ENCODE data around the gene HRH2.

Gene HRH2

DNA sequence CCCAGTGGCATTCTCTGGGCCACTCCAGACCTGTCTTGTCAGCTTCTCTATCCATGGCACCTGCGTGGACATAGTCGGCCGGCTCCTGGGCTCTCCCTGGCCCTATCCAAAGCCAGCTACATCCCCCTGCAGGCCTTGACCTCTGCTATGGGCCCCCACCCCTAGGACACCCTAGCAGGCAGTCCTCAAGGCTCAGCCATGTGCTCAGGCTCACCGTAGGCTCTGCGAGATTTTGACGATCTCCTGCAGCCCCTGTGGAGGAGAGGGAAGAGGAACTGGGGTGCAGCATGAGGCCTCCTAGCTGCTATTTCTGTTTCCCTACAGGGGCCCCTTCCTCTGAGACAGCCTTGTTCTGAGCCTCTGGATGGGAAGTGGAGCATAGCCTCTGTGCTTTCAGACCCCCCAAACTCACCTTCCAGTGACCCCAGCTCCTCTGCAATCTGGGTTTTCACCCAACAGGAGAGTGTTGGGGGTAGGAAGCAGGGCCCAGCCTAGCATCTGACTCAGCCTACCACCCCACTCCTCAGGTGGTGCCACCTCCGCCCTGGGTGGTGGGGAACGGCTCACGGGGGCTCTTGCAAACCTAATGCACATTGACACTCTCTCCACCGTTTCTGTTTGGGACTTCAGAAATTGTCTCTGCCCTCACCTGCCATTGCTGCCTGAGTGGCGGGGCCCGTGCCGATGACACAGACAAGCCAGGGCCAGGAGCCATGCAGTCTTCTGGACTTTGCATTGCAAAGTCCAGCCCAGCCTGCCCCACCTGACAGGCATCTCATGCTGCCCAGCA is 36.7 kb downstream of the HRH2 start:
- DNase-seq, result peak; percentile 67

DNA sequence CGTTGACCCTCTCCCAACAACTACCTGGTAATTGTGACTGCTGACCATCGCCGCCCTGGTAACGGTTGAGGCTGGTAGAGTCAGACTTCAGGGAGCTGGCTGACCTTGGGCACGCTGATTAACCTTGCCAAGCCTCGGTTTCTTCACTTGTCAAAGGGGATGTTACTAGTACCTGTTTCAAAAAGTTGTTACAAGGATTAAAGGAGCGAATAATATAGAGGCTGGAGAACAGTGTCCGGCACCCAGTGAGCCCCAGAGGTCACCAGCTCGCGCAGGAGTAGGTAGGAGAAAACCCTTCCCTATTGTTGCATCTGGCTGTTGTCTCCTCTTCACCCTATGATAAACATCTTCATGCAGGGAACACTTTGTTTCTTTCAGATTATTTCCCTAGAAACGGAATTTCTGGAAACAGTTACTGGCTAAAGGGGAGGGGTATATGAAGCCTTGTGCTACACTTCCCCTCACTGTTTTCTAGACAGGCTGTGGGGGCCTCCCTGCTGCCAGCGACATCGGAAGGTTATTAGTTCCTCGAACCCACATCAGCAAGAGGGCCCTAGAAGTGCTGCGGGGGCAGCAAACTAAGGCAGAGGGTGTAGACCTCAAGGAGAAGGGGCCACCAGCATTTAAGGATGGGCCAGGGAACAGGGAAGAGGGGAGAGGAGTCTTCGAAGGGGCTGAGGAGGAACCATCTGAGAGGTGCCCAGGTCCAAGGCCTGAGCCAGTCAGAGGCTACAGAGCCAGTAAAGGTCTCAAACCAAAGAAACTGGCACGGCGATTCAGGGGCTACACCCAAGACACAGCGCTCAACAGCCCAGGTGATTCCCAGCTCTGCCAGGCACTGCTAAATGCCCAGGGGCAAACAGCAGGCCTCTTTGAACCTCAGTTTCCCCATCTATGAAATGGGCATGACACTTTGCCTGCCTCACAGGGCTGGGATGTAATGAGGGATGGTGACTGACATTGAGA is 37.6 kb downstream of the HRH2 start:
- DNase-seq, result no peak

DNA sequence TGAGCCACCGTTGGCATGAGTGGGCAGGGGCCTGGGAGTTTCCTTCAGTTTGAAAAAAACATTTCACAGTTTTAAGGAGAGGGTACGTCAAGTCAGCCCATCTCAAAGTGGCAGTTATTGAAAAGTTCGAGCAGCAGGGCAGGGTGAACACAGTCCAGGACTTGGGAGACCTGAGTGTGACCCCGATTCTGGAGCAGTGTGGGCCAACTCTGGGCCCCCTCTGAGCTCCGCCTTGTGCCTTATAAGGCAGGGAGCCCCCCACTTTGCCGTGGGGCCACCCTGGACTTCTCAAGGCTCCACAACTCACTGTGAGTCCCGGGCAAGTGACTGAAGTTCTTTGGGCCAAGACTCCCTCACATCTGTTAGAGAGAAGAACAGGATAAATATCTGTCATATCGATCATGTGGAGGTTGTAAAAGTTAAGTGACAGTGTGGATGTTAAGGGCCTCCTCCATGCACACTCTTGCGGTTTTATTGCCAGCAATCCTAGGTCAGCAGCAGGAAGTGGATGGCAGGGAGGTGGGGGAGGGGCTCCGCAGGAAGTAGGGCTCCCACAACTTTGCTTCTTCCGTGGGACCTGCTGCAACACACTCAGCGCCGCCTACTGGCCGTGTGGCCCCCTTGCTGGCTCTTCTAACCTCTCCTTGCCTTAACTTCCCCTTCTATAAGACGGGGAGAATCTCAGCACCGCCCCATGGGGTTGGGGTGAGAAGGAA is 38.4 kb downstream of the HRH2 start:
- peak; percentile 96 for DNase-seq

DNA sequence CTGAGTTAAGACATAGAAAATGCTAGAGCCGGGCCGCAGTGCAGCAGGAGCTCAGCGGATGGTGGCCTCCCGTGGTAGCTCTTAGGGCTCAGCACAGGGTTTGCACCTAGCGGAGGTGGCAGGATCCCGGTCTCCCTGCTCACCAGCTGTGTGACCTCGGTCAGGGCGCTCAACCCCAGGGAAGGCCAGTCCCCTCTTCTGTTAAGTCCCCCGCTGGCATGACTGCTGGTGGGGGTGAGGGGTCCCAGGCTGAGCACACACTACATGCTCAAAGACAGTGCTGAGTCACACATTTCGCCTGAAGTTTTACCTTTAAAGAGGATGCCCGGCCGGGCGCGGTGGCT is 39.0 kb downstream of the HRH2 start:
- DNase-seq, result no peak

DNA sequence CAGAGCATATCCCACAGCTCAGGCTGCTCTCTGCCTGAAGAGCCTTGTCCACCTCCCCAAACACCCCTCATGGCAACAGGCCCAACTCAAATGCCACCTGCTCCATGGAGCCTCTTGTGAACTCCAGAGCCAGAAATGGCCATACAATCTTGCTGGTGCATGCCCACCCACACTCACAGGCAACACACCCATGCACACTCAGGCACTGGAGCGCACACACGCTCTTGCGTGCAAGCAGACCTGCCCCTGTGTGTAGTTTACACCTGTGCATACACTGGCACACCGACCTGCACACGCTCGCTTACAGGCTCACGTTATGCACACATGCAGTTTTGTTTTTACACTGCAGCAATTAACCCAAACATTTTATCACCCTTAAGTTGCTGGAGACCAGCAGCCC is 40.0 kb downstream of the HRH2 start:
- no peak for DNase-seq

DNA sequence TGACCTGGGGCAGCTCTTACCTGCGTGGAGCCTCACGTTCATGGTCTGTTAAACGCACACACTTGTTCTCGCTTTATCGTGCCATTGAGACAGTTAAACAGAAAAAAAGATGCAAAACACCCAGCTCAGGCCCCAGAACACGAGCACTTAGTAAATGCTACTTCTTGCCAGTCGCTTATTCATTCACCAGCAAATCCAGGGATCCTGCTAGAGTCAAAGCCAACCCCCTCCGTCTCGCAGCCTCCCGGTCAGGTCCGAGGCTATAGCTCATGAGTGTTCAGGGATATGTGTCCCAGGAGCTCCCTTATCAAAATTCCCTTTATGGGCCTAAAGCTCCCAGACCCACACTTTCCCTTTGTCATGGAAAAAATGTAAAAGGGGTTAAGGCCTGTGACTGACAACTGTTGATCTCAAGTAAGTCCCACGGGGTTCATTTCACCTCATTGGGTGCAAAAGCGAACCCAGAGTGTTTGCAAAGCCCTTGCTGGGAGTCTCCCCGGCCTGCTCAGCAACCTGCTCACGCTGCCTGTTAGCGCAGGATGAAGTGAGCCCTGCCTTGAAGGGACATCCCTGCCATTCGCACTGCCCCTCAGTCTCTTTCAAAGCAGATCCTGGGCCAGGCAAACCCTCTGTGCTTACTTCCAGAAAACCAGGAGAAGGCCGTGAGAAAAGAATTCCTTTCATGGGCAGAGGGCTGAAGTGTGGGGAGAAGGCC is 40.7 kb downstream of the HRH2 start:
- no peak for DNase-seq

DNA sequence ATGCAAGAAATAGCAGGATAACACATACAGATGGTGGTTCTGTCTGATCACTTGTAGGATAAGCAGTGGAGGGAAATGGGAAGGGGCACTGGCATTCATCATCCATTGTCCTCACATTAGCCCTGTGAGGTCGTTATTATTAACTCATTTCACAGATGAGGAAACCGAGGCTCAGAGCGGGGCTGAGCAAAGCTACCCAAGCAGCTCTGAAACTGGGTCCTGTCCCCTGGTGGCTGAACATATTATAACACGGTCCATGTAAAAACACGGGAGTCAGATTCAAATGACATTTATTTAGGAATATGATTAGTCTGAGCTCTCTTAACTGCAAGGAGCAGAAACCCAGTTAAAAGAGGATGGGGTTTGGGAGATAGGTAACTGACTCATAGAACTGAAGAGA is 43.1 kb downstream of the HRH2 start:
- no peak for DNase-seq

DNA sequence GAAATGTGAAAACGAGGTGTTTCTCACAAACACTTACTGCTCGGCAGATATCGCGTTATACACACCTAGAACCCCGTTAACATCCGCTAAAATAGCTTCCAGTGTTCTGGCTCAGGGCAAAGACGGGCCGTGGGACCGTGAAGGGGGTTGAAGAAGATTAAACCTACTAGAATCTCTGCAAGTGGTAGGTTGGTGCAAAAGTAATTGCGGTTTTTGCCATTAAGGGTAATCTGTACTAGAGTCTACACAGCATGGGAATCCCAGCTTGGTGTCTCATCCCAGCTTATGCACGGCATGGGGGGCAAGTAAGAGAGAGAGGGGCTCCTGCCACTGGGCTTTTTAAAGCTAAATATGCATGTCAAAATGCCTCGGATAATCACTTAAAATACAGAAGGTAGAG is 43.9 kb downstream of the HRH2 start:
- no peak for DNase-seq

DNA sequence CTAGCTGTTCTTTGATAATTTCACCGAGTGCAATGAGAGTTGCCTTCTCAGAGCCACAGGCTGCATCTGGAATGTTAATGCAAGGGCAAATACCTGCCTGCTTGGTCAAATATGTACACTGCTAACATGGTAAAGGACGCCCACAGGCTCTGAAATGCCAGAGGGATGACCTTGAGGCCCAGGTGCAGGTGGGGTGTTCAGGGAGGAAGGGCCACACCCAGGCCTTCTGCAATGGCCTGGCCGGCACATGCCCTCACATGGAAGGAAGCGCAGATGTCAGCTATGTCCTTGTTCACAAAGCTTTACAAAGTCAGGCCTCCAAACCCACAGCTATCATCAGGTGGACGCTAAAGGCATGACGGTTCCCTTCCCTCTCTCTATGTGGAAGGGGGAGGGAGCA is 48.6 kb downstream of the HRH2 start:
- no peak for DNase-seq

DNA sequence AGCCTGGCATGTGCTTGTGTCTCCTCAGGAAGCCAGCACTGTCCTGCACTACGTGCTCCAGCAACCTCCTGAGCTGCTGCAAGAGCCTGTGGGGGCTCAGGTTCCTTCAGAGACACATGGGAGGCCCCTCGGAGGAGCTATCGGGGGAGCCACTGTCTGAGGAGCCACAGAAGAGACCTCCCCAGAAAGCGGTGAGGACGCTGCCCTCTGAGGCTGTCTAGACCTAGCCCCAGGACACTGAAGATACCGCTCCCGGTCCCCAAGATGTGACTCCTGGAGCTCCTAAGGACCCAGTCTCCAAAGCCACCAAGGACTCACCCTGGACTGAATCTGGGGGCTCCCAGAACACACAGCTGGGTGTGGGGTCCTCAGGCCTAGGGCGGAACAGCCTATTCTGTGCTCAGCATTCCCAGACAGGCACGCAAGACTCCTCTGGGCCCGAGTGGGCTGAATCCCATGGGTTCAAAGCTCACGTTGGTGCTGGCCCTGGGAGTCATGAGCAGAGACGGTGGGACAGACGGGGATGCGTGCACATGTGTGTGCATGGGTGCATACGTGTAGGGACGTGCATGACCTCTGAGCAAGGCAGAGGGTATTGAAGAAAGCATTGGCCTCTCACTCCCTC is 50.0 kb downstream of the HRH2 start:
- no peak for DNase-seq

DNA sequence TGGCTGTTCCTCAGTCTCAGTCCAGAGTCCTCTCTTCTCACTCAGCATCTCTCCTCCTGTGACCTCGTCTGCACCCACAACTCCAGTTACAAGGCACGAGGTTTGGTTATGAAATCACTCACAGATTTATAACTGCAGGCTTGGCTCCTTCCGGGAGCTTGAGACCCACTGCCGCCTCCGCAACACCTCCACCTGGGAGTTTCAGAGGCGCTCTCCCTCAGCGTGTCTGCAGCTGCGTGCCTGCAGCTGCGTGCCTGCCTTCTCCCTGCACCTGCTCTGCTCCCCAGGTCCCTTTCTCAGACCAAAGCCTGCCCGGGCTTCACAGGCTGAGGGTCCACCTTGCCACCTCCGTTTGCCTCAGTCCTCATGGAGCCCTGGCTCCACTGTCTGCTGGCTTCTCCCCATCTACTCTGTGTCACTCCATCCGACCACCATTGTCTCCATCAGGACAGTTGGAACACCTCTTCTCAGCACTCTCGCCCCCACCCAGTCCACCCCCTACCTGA is 51.5 kb downstream of the HRH2 start:
- no peak for DNase-seq

DNA sequence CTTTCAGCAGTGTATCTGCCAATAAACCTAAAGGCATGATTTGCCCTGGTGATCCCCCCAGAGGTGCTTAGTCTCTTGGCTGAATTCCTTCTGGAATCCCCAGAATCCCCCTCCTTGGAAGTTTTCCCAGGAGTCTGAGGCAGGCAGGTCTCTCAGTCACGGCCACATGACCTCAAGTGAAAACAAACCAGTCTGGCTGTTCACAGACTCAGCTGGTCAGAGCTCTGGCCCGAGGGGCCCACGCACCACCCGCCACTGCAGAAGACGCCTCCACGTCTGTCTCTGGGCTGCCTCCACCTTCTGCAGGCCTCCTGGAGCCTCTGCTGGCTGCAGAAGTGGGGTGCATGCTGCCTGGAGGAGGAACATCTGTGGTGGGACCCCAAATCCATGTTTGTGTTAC is 52.5 kb downstream of the HRH2 start:
- DNase-seq, result no peak

DNA sequence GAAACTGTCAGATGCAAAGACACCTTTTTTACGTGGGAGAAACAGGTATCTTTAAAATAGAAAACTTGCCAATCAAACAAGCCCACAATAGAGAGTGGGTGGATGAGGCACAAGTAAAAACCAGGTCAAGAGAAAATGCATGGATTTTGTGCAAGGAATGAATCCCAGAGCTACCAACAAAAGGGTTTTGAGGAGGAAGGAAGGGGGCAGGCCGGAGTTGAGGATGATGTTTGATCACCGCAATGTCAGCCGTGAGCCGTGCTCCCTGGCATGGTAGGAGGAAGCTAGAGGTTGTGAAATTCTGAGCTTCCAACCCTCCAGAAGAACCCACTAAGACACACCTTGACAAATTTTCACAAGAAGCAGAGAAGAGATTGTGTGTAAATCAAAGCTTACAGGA is 53.2 kb downstream of the HRH2 start:
- no peak for DNase-seq

DNA sequence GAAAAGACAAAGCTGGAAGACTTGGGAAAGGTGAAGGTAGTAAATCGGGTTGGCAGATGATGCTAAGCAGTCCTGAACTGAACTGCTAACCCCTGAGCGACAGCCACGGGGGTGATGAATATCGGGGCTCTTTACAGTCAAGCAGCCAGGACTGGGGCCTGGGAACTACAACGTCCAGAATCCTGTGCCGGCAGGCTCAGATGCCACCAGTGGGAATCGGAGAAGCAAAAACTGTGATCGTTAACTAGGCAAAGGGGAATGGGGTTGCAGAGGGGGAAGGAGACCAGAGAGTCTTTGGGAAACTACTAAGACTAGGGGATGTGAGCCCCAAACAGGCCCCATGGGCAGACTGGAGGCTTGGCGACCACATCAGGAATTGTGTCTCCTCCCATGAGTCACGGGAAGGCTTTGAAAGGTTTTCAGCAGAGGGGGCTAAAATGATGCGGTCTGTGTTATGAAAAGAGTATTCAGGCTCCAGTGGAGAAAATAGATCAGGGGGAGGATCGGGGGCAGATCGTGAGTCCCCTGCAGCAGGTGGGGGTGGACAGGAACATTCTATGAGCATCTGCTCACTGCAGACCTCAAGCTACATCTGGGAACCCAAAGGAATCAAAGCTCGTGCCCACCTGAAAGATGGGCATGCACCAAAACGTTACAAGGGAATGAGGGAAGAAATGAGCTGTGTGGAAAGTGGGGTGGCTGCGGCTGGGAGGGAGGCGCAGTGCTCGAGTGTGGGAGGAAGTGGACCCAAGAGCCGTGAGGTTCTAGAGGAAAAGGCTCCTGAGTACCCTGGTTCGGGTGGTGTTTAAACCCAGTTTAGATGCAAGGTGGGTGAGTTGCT is 53.8 kb downstream of the HRH2 start:
- no peak for DNase-seq

DNA sequence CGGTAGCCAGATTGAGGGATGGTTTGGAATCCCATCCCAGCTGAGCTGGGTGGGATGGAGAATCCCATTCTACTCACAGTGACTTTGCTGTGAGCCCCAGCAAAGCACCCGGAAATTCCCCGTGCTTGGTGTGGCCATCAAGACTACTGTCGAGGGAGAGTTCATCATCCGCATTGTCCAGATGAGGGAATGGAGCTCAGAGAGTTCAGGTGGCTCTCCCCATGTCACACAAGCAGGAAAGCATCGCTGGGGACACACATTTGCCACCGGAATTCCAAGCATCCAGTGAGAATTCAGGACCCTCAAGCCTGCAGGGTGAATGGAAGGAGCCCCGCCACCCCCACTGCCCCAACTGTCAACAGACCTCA is 54.4 kb downstream of the HRH2 start:
- no peak for DNase-seq

DNA sequence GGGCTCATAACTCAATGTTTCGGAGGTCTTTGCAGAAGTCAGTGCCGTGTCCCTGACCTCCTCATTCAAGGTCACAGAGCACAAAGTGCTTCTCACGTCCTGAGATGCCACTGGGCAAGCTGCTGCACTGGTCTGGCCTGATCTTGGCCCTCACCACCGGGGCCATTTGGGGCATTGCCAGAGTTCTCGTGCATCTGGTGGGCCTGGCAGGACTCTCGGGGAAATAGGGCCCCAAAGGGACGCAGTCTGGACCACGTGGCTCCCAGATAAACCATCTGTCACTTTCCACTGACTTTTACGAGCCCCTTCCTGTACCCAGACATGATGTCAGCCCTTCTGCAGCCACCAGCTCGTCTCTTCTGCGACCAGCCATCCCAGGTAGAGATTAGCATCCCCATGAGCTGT is 54.8 kb downstream of the HRH2 start:
- DNase-seq, result no peak

DNA sequence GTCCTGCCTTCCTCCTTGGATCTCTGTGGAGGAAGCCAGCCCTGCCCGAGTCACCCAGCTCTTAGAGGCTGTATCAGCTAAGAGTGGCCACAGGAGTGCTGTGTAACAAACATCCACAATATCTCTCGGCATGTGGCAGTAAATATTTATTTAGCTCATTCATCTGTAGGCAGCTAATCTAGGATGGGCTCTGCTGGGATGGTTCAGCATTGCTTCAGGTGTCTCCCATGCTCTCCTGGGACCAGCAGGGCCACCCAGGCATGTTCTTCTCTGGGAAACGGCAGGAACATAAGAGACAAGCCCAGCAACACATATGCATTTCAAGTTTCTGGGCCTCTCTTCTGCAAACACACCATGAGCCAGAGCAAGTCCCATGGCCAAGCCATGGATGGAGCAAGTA is 56.1 kb downstream of the HRH2 start:
- DNase-seq, result no peak

DNA sequence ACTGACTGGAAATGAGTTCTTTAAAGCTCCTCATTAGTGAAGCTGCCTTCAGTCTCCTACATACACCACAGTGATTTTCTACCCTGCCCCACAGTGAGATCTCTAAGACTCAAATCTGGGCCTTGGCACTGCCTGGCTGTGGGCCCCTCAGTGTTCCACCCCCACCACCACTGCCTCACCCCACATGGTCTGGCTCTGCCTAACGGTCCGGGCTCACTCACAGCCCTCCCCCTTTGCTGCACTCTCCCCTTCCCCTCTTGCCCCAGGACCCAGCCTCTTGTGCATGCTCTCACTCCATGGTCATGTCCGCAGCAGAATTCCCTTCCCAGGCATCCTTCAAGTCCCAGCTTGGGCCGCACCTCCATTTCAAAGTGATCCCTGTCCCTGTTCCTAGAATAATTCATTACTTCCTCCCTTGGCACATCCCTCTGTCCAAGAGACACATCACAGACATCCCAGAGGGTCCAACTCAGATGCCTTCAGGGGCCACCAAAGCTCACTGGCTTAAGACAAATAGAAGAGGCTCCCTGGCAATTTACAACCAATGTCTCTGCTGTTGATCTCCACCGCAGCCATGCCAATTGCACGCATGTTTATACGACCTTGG is 56.7 kb downstream of the HRH2 start:
- DNase-seq, result no peak

DNA sequence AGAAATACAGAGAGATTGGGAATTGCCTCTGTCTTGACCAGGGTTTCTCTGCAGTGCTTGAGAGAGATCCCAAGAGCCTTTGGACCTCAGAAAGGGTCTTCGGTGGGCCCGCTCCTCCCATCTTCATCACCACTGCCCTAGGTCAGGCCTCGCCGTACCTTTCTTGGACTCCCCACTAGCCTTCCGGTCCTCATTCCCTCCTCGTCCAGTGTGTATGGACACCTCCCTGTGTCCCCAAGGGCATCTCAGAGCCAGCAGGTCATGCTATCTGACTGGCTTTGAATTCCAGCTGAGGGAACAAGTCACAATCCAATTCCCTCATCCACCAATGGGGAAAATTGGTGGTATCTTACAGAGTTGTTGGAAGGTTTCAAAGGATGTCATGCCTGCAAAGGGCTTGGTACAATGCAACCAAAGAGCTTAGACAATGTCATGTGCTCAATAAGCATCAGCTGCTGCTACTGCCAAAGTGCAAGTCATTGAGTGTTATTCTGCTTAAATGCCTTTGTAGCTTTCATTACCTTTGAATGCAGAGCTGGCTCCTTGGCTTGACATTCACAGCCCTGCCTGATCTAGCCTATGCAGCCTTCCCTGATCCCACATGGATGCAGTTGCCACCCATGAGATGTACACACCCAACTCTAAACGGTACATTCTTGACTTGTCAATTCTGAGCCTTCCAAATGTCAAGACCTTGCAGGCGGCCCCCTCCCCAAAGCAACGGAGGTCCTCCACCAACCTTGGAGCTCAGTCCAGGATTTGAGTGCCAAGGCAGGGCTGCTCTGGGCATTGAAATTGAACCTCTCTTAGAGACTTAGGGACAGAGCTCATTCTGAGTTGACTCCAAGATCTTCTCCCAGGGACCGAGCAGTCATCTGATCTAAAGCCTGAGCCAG is 58.0 kb downstream of the HRH2 start:
- no peak for DNase-seq

DNA sequence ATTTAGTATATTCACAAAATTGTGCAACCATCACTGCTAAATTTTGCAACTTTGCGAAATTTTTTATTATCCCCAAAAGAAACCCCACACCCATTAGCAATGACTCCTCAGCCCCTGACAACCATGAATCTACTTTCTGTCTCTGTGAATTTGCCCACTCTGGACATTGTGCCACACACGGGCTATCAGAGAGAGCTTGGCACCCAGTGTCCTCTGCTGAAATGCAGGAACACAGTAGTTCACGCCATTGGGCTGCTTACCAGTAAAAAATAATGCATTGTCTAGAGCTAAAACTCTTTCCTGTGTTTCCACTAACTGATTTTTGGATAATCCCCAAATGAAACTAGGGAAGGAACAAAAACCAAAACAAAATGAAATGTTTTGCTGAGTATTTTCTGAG is 60.0 kb downstream of the HRH2 start:
- DNase-seq, result no peak

Data from KG1 (cell line).